Measurements from ENCODE around the gene RTRAF. TPM values are rescaled to one million over a fixed set of nuclear protein-coding genes. Genes with fewer than 3 reads are reported as not detected.

RTRAF gene
- total and polyA plus RNA-seq, 9 of the 15 experiments (the other 6 are each of a cell fraction or from before 2014, with no cell fraction given) = 126 to 204 (median 155) TPM

GRCh38 chr14:52026017-52026660 is 36.8 kb downstream of the RTRAF start:
- Histone ChIP-seq H3K9ac (ENCODE audit: insufficient read depth in 1 of 2, low read depth in 2 of 2, low read length in 2 of 2) (no peak overlapping the region), H3K9me1 (ENCODE audit: control insufficient read depth, insufficient read depth, low read length) (no peaks in the 10 kb centered on the region), H3K4me1 (replicated peaks in 1 of 2; ENCODE audit: control insufficient read depth in 2 of 2, insufficient read depth in 2 of 2, low read length in 2 of 2) (peaks cover 0 to 6% of the 10 kb centered on the region in 2 experiments; a peak in 3 of 5 replicates), H3K4me3 (no peak overlapping the region), H4K20me1 (replicated peaks; ENCODE audit: control insufficient read depth, insufficient read depth, low read length) (no peaks in the 10 kb centered on the region), H3K9me3 (replicated peaks; ENCODE audit: control insufficient read depth, insufficient read depth, low read depth, low read length) (no peaks in the 10 kb centered on the region), H3K36me3 (ENCODE audit: control insufficient read depth, insufficient read depth, low read length) (no peaks in the 10 kb centered on the region), H3K27ac (ENCODE audit: extremely low read depth, low read depth, low read length) (no peak overlapping the region), H3K27me3 (ENCODE audit: control insufficient read depth in 2 of 2, insufficient read depth in 2 of 2, low read length in 2 of 2) (peaks cover 0 to 5% of the 10 kb centered on the region in 2 experiments; a peak in 1 of 5 replicates), H2AFZ (ENCODE audit: low read depth, low read length) (no peak overlapping the region), H3K79me2 (ENCODE audit: control insufficient read depth, insufficient read depth, low read length) (no peaks in the 10 kb centered on the region), H3K4me2 (ENCODE audit: insufficient read depth, low read length) (no peak overlapping the region)
- POLR2A ChIA-PET = no interaction called here
- intact Hi-C loops (cut with micrococcal nuclease) = no loop called here
- in situ Hi-C loops (cut with MboI) = no loop called here
- ATAC-seq (no peak), DNase-seq (ENCODE audit: extremely low read depth in 1 of 4, low spot score in 3 of 4) (no peak), FAIRE-seq (no peak)
- BruUV-seq (replicated peaks) = no TSS peak
- TF ChIP-seq RHOXF2B (CRISPR knock-in tag; conservative IDR thresholded peaks at IDR 0.05) = no peak
- TF ChIP-seq KAT2B (IDR thresholded peaks at IDR 0.05; ENCODE audit: low read depth, low read length) = no peak
- no peak for TF ChIP-seq KLF16 (IDR thresholded peaks at IDR 0.05)
- TF ChIP-seq ZNF212 (CRISPR knock-in tag; IDR thresholded peaks at IDR 0.05) = no peak
- TF ChIP-seq IRF1 (CRISPR knock-in tag; IDR thresholded peaks at IDR 0.05; ENCODE audit: borderline replicate concordance) = no peak
- no peak for TF ChIP-seq ZNF121 (CRISPR knock-in tag; conservative IDR thresholded peaks at IDR 0.05)
- TF ChIP-seq ZBTB9 (CRISPR knock-in tag; IDR thresholded peaks at IDR 0.05) = no peak
- no peak for TF ChIP-seq ZBTB7A (IDR thresholded peaks at IDR 0.05; ENCODE audit: borderline replicate concordance, control insufficient read depth, low read depth, low read length)
- no peak for TF ChIP-seq MAX (CRISPR knock-in tag; IDR thresholded peaks at IDR 0.05)
- TF ChIP-seq FOXK2 (conservative IDR thresholded peaks at IDR 0.05 in 1 of 2, IDR thresholded peaks at IDR 0.05 in 1 of 2; ENCODE audit: low read depth in 2 of 2) = no peak
- TF ChIP-seq VEZF1 (CRISPR knock-in tag; IDR thresholded peaks at IDR 0.05) = no peak
- no peak for TF ChIP-seq RBM39 (optimal IDR thresholded peaks at IDR 0.05; ENCODE audit: low read depth, low read length)
- TF ChIP-seq ZNF830 (CRISPR knock-in tag; IDR thresholded peaks at IDR 0.05) = no peak
- no peak for TF ChIP-seq HDAC3 (IDR thresholded peaks at IDR 0.05; ENCODE audit: borderline replicate concordance, partially characterized antibody)
- no peak for TF ChIP-seq ZNF197 (CRISPR knock-in tag; IDR thresholded peaks at IDR 0.05; ENCODE audit: low read depth)
- TF ChIP-seq USF2 (CRISPR knock-in tag; IDR thresholded peaks at IDR 0.05) = no peak
- WGBS (ENCODE audit: insufficient coverage, low coverage, missing lambda C conversion rate) = 23% methylated on average over 6 of the region's 8 CpGs
- CTCF ChIA-PET (ENCODE audit: low intra/inter-chr PET ratio) = no interaction called here

Measured in K562 (cell line).